PC-3 (cell line): ENCODE results near the gene TCFL5.

Experiments used
- EZH2 ChIP-seq: fragments of 300-600 bp; sonication (generic); IDR thresholded peaks from one replicate; pipeline ENCODE4 v1.6.1; 2017; ENCODE audit warnings: antibody characterized with exemption, mild to moderate bottlenecking, low read length; ENCODE audit not compliant: unreplicated experiment
- EZH2phosphoT487 ChIP-seq: fragments of 300-600 bp; sonication (generic); IDR thresholded peaks from 2 replicates; pipeline ENCODE4 v1.6.1; 2018; ENCODE audit warnings: mild to moderate bottlenecking, antibody characterized with exemption, low read length, borderline replicate concordance

DNA sequence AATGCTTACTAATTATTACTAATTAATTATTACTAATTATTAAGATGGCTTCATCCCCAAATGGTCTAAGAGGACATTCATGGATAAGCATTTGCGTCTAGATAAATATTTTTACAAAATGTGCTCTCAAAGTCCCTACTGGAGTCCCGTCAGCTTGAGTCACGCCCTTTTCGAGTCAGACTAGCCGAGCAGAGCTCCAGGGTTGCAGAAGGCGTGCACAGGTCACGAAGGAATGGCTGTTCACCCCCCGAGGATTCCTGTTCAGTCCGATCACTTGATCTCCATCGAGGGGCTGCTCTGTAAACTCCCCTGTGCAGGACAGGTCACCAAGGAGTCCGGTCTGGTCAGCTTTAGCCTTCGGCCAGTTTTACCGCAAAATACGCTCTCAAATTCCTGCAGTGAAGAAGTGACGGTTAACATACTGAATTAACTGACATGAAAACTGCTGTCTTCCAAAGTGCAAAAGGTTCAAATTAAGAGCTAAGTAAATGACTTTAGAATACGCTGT lies 19.9 kb downstream of the TCFL5 start:
- no peak for TF ChIP-seq EZH2
- no peak for TF ChIP-seq EZH2phosphoT487
